H9 (cell line): ENCODE measurements around the gene RERE. TPM values are rescaled to one million over a fixed set of nuclear protein-coding genes. Genes with fewer than 3 reads are reported as not detected.

ENCODE experiments used
- DNase-seq: peaks from one replicate; pipeline ENCODE4 v3.0.0-alpha.2; 2017
- H2AFZ ChIP-seq: one replicate; pipeline ENCODE4 v1.6.1; 2013; ENCODE audit warnings: mild to moderate bottlenecking, low read length, control low read depth, moderate library complexity
- H2AK5ac ChIP-seq: 2 replicates; pipeline ENCODE4 v1.6.1; 2013; ENCODE audit warnings: low read length, control low read depth, mixed read lengths; ENCODE audit not compliant: insufficient read length
- H2BK120ac ChIP-seq: one replicate; pipeline ENCODE4 v1.6.1; 2013; ENCODE audit warnings: low read depth, mild to moderate bottlenecking, low read length, control low read depth, inconsistent platforms; ENCODE audit not compliant: poor library complexity, severe bottlenecking
- H2BK12ac ChIP-seq: 2 replicates; pipeline ENCODE4 v1.6.1; 2013; ENCODE audit warnings: low read length, control low read depth, mixed read lengths, low read depth; ENCODE audit not compliant: insufficient read length
- H2BK15ac ChIP-seq: 2 replicates; pipeline ENCODE4 v1.6.1; 2013; ENCODE audit warnings: low read depth, low read length, control low read depth
- H2BK20ac ChIP-seq: one replicate; pipeline ENCODE4 v1.6.1; 2013; ENCODE audit warnings: low read depth, mild to moderate bottlenecking, low read length, control low read depth, inconsistent platforms; ENCODE audit not compliant: poor library complexity, severe bottlenecking
- H2BK5ac ChIP-seq: 2 replicates; pipeline ENCODE4 v1.6.1; 2013; ENCODE audit warnings: low read length, control low read depth, mixed read lengths; ENCODE audit not compliant: insufficient read length
- H3K14ac ChIP-seq: 2 replicates; pipeline ENCODE4 v1.6.1; 2013; ENCODE audit warnings: low read length, control low read depth; ENCODE audit not compliant: insufficient read depth
- H3K18ac ChIP-seq: 2 replicates; pipeline ENCODE4 v1.6.1; 2013; ENCODE audit warnings: low read depth, mild to moderate bottlenecking, mixed read lengths, low read length, control low read depth; ENCODE audit not compliant: insufficient read length
- H3K23ac ChIP-seq: 2 replicates; pipeline ENCODE4 v1.6.1; 2013; ENCODE audit warnings: low read length, control low read depth, mixed read lengths, low read depth; ENCODE audit not compliant: insufficient read length
- H3K23me2 ChIP-seq: 2 replicates; pipeline ENCODE4 v1.6.1; 2013; ENCODE audit warnings: low read depth, mild to moderate bottlenecking, mixed read lengths, low read length, control low read depth; ENCODE audit not compliant: insufficient read length, poor library complexity, severe bottlenecking
- H3K27ac ChIP-seq: 2 replicates; pipeline ENCODE4 v1.5.1; 2013; ENCODE audit warnings: low read length, control low read depth, mixed read lengths, low read depth; ENCODE audit not compliant: insufficient read length
- H3K27me3 ChIP-seq: 2 replicates; pipeline ENCODE4 v1.6.1; 2013; ENCODE audit warnings: low read length, control low read depth, inconsistent platforms; ENCODE audit not compliant: insufficient read depth
- H3K4ac ChIP-seq: 2 replicates; pipeline ENCODE4 v1.6.1; 2013; ENCODE audit warnings: low read depth, mild to moderate bottlenecking, control low read depth, inconsistent platforms, low read length, moderate library complexity
- H3K4me1 ChIP-seq: 2 replicates; pipeline ENCODE4 v1.6.1; 2013; ENCODE audit warnings: low read length, control low read depth, inconsistent platforms; ENCODE audit not compliant: insufficient read depth
- H3K4me2 ChIP-seq: 2 replicates; pipeline ENCODE4 v1.6.1; 2013; ENCODE audit warnings: low read length, control low read depth, mixed read lengths; ENCODE audit not compliant: insufficient read length, insufficient read depth
- H3K56ac ChIP-seq: 2 replicates; pipeline ENCODE4 v1.6.1; 2013; ENCODE audit warnings: low read depth, mild to moderate bottlenecking, mixed read lengths, low read length, control low read depth; ENCODE audit not compliant: insufficient read length
- H3K79me1 ChIP-seq: 2 replicates; pipeline ENCODE4 v1.6.1; 2013; ENCODE audit warnings: low read depth, mild to moderate bottlenecking, moderate library complexity, low read length, control low read depth, inconsistent platforms; ENCODE audit not compliant: insufficient read depth, poor library complexity, severe bottlenecking
- H3K79me2 ChIP-seq: 2 replicates; pipeline ENCODE4 v1.6.1; 2013; ENCODE audit warnings: low read length, control low read depth, inconsistent platforms; ENCODE audit not compliant: insufficient read depth
- H3K9ac ChIP-seq: 2 replicates; pipeline ENCODE4 v1.6.1; 2013; ENCODE audit warnings: low read length, control low read depth, mixed read lengths; ENCODE audit not compliant: insufficient read length; ENCODE audit errors: extremely low read depth
- H3K9me3 ChIP-seq: one replicate; pipeline ENCODE4 v1.6.1; 2013; ENCODE audit warnings: low read depth, low read length, inconsistent platforms; ENCODE audit not compliant: control insufficient read depth
- H3T11ph ChIP-seq: one replicate; pipeline ENCODE4 v1.6.1; 2013; ENCODE audit warnings: mild to moderate bottlenecking, low read length, control low read depth, inconsistent platforms
- H4K20me1 ChIP-seq: one replicate; pipeline ENCODE4 v1.6.1; 2013; ENCODE audit not compliant: control insufficient read depth, insufficient read length, insufficient read depth
- H4K5ac ChIP-seq: 2 replicates; pipeline ENCODE4 v1.6.1; 2013; ENCODE audit warnings: low read depth, mild to moderate bottlenecking, mixed read lengths, low read length, control low read depth; ENCODE audit not compliant: insufficient read length
- H4K8ac ChIP-seq: replicated peaks from 2 replicates; pipeline ENCODE4 v1.6.1; 2013; ENCODE audit warnings: low read length, control low read depth, mixed read lengths, low read depth; ENCODE audit not compliant: insufficient read length
- H4K91ac ChIP-seq: 2 replicates; pipeline ENCODE4 v1.6.1; 2013; ENCODE audit warnings: low read depth, mild to moderate bottlenecking, moderate library complexity, mixed read lengths, low read length, control low read depth; ENCODE audit not compliant: insufficient read length
- H3K27ac Mint-ChIP-seq, 3 experiments: 2 replicates in 2 of 3; 3 replicates in 1 of 3; pipeline ENCODE4 v1.8.0; 2020 to 2021; ENCODE audit warnings: mixed read lengths in 3 of 3, mild to moderate bottlenecking in 1 of 3, moderate library complexity in 1 of 3
- H3K27me3 Mint-ChIP-seq: 2 replicates; pipeline ENCODE4 v1.8.0; 2021; ENCODE audit warnings: low read depth, mild to moderate bottlenecking, moderate library complexity, mixed read lengths
- H3K36me3 Mint-ChIP-seq, 3 experiments: 2 replicates in 2 of 3; 3 replicates in 1 of 3; pipeline ENCODE4 v1.8.0; 2020 to 2021; ENCODE audit warnings: low read depth in 3 of 3, mixed read lengths in 3 of 3; ENCODE audit not compliant: insufficient read depth in 1 of 3
- H3K4me1 Mint-ChIP-seq, 2 experiments: 2 replicates each; pipeline ENCODE4 v1.8.0; 2020; ENCODE audit warnings: mixed read lengths in 2 of 2
- H3K4me3 Mint-ChIP-seq, 2 experiments: 2 replicates in 1 of 2; 3 replicates in 1 of 2; pipeline ENCODE4 v1.8.0; 2020 to 2021; ENCODE audit warnings: mild to moderate bottlenecking in 2 of 2, mixed read lengths in 2 of 2, moderate library complexity in 1 of 2
- H3K9me3 Mint-ChIP-seq, 2 experiments: 2 replicates in 1 of 2; 3 replicates in 1 of 2; pipeline ENCODE4 v1.8.0; 2020; ENCODE audit warnings: mild to moderate bottlenecking in 2 of 2, mixed read lengths in 2 of 2, moderate library complexity in 1 of 2
- CTCF ChIP-seq: fragments of 200-600 bp; sonication (generic); conservative IDR thresholded peaks from 3 replicates; pipeline ENCODE4 v1.8.0; 2021; ENCODE audit warnings: antibody characterized with exemption, mild to moderate bottlenecking
- WGBS: extraction: QIAGEN DNeasy Blood & Tissue Kit; methylation state at CpG from one replicate; pipeline ENCODE4 v1.1.7; 2013; ENCODE audit warnings: missing lambda C conversion rate, low lambda C conversion rate, mixed read lengths; ENCODE audit not compliant: insufficient read length; ENCODE audit errors: extremely low coverage; 5-methylcytosine and 5-hydroxymethylcytosine counted together
- total RNA-seq: library from RNA; stranded (reverse); gene quantifications from 2 replicates; pipeline ENCODE4 v1.2.1, GENCODE V29; 2021

Gene RERE
- total RNA-seq, 1 experiment from 2014 or later = 103 TPM

GRCh38 chr1:8506456-8506855, 311.0 kb downstream of the RERE start:
- TF ChIP-seq CTCF = no peak
- no peak overlapping the region for H2AFZ ChIP-seq
- no peak overlapping the region for H4K5ac ChIP-seq
- H3K14ac ChIP-seq = no peak overlapping the region
- Mint-ChIP-seq H3K27me3 (no peaks in the 10 kb centered on the region), H3K27ac (peak overlapping the region in 1 of 3 experiments; percentile 64; a peak in 3 of 7 replicates), H3K9me3 (peaks cover 4% of the 10 kb centered on the region in 2 experiments; a peak in 4 of 5 replicates), H3K4me3 (no peak overlapping the region), H3K4me1 (peaks cover 15 to 25% of the 10 kb centered on the region in 2 experiments), H3K36me3 (peaks cover 20 to 27% (median 21%) of the 10 kb centered on the region in 3 experiments)
- no peak overlapping the region for H3K27ac ChIP-seq
- no peaks in the 10 kb centered on the region for H3K23me2 ChIP-seq
- H2BK15ac ChIP-seq = no peak overlapping the region
- no peak overlapping the region for H2BK12ac ChIP-seq
- H2AK5ac ChIP-seq = no peak overlapping the region
- no peak overlapping the region for H3K23ac ChIP-seq
- H3K27me3 ChIP-seq = no peaks in the 10 kb centered on the region
- H2BK120ac ChIP-seq = no peak overlapping the region
- H3T11ph ChIP-seq = no peak overlapping the region
- H2BK5ac ChIP-seq = no peak overlapping the region
- H3K9me3 ChIP-seq = no peaks in the 10 kb centered on the region
- no peak overlapping the region for H3K9ac ChIP-seq
- H4K20me1 ChIP-seq = no peaks in the 10 kb centered on the region
- no peak overlapping the region for H3K4ac ChIP-seq
- no peak overlapping the region for H3K4me2 ChIP-seq
- DNase-seq = no peak
- H4K91ac ChIP-seq = no peak overlapping the region
- no peak overlapping the region for H3K18ac ChIP-seq
- WGBS = no CpG with 5 or more reads among the region's 1 CpG
- no peaks in the 10 kb centered on the region; the same call in 1 of the 2 replicates for H3K79me2 ChIP-seq
- no peaks in the 10 kb centered on the region for H3K79me1 ChIP-seq
- H3K4me1 ChIP-seq = no peaks in the 10 kb centered on the region
- no peak overlapping the region for H2BK20ac ChIP-seq
- no peak overlapping the region for H3K56ac ChIP-seq
- H4K8ac ChIP-seq = no peak overlapping the region
